Cerebellar nuclear complex (tissue), 1 donor: Measurements from ENCODE around the gene ANKRD65.
"Not testable (repeated sequence)": the region's sequence is repeated elsewhere in the genome, so short reads cannot be mapped to it uniquely, and the experiment has no call there.

ENCODE experiments used
- DNase-seq, 2 experiments: peaks; one replicate each; lab custom pipeline; 2025; lab: John Stamatoyannopoulos, UW

Gene ANKRD65

GRCh38 chr1:1397839-1398523 lies 23.1 kb downstream of the ANKRD65 start:
- DNase-seq = no peak

GRCh38 chr1:1395166-1395565 lies 25.9 kb downstream of the ANKRD65 start:
- DNase-seq = no peak

GRCh38 chr1:1394116-1394515 lies 27.0 kb downstream of the ANKRD65 start:
- DNase-seq = no peak

GRCh38 chr1:1393428-1393827 lies 27.6 kb downstream of the ANKRD65 start:
- no peak for DNase-seq

GRCh38 chr1:1393014-1393413 lies 28.1 kb downstream of the ANKRD65 start:
- no peak for DNase-seq

- no peak for DNase-seq
Observed at GRCh38 chr1:1391225-1391624, 29.9 kb downstream of the ANKRD65 start.

GRCh38 chr1:1390675-1391074 lies 30.4 kb downstream of the ANKRD65 start:
- DNase-seq = no peak

GRCh38 chr1:1388078-1388472 lies 33.0 kb downstream of the ANKRD65 start:
- DNase-seq = no peak

- DNase-seq = no peak
Observed at GRCh38 chr1:1387098-1388077, 33.7 kb downstream of the ANKRD65 start.

- no peak for DNase-seq
Observed at GRCh38 chr1:1385931-1386330, 35.1 kb downstream of the ANKRD65 start.

- DNase-seq = not testable (repeated sequence)
Observed at GRCh38 chr1:1385339-1385738, 35.7 kb downstream of the ANKRD65 start.

GRCh38 chr1:1381294-1381693 lies 39.8 kb downstream of the ANKRD65 start:
- no peak for DNase-seq

- no peak for DNase-seq
Observed at GRCh38 chr1:1380860-1381259, 40.2 kb downstream of the ANKRD65 start.

- DNase-seq = no peak
Observed at GRCh38 chr1:1377540-1378205, 43.4 kb downstream of the ANKRD65 start.

- no peak for DNase-seq
Observed at GRCh38 chr1:1376551-1377226, 44.4 kb downstream of the ANKRD65 start.

- peak; percentile 90 to 96 for DNase-seq
Observed at GRCh38 chr1:1374929-1375662, 46.0 kb downstream of the ANKRD65 start, which contains the start of gene AURKAIP1. AURKAIP1 (minus strand) TSS chr1:1375207; CDS start chr1:1374756, 451 bp downstream.

- DNase-seq = no peak
Observed at GRCh38 chr1:1374589-1374928, 46.5 kb downstream of the ANKRD65 start.

GRCh38 chr1:1373815-1374588 lies 47.1 kb downstream of the ANKRD65 start:
- no peak for DNase-seq

- no peak for DNase-seq
Observed at GRCh38 chr1:1373051-1373814, 47.8 kb downstream of the ANKRD65 start.
